WI38 (cell line): ENCODE data around the gene CAPN8.

Experiments used
- H3K4me3 ChIP-seq: 2 replicates; pipeline ENCODE4 v1.5.1; 2011; ENCODE audit warnings: low read depth, mild to moderate bottlenecking, control low read depth, low read length
- CTCF ChIP-seq: IDR thresholded peaks from 2 replicates; pipeline ENCODE4 v1.5.1; 2012; ENCODE audit warnings: low read depth, mild to moderate bottlenecking, control low read depth, low read length

CAPN8 gene

DNA sequence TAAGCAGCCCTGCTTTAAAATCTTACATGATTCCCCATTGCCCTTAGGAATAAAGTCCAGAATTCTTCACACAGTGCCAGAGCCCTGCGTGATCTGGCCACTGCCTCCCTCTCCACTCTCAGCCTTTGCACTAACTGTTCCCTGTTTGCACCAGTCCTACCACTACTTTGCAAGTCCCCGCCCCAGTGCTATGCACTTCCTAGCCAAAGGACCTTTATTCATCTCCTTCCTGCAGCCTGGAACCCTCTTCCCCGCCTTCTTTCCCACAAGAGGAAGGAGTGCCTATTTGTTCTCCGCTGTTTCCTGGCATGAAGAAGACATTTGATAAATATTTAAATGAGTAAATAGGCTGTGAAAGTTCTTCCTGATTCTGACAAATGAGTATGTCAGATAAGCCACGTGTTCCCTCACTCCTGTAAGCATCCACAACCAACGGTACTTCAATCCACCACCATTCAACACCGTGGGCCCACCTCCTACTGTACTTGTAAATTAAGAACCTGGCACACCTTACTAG, 23.9 kb downstream of the CAPN8 start:
- TF ChIP-seq CTCF: no peak
- no peak overlapping the region for H3K4me3 ChIP-seq

- no peak for TF ChIP-seq CTCF
- H3K4me3 ChIP-seq: no peak overlapping the region
Observed at GRCh38 chr1:223639331-223639749, 26.2 kb downstream of the CAPN8 start.

GRCh38 chr1:223635236-223635635, 30.3 kb downstream of the CAPN8 start:
- no peak for TF ChIP-seq CTCF
- no peak overlapping the region for H3K4me3 ChIP-seq

DNA sequence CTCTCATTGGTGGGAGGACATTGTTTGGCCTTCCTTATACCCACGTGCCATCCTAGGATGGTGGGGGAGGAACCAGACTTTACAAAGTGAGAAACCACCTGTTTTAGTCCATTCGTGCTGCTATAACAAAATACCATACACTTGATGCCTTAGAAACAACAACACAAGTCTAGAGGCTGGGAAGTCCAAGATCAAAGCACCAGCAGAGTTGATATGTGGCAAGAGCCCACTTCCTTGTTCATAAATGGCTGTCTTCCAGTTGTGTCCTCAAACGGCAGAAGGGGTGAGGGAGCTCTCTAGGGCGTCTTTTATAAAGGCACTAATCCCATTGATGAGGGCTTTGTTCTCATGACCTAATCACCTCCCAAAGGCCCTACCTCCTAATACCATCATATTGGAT, 31.1 kb downstream of the CAPN8 start:
- no peak overlapping the region for H3K4me3 ChIP-seq
- no peak for TF ChIP-seq CTCF

DNA sequence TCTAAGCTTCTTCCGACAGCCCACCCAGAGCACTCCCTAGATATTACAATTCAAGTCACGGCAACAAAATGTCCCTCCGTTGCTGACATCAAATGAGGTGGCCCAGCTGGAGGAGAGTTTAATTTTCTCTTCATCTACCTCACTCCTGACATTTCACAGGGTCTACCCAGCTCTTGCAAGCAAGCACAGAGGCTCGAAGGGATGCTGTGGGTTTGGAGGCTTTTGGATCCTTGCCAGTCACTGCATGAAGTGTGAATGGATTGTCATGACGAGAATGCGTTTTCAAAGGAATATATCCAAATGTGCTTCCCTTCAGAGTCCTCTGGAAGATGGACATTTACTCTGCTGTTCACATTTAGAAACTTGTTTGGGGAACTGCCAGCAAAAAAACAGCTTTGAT, 33.5 kb downstream of the CAPN8 start:
- no peak for TF ChIP-seq CTCF
- no peak overlapping the region for H3K4me3 ChIP-seq

GRCh38 chr1:223631473-223631872, 34.0 kb downstream of the CAPN8 start:
- no peak overlapping the region for H3K4me3 ChIP-seq
- no peak for TF ChIP-seq CTCF

DNA sequence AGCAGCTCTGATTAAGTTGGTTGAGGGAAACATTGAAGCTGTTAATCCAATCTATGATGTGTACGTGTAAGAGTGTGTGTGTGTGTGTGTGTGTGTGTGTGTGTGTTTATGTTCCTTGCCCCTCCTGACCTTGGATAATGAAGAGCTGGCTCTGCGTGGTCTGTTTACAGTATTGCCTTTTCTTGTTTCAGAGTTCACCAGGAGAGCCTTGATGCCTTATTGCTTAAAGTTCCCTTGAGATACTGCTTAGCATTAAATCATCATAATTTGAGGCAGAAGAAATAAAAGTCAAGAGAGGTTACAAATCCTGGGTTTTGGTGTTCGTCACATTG, 36.4 kb downstream of the CAPN8 start:
- no peak for TF ChIP-seq CTCF
- H3K4me3 ChIP-seq: no peak overlapping the region
